HL-60 (cell line): ENCODE results near the gene MET.

Source experiments
- POLR2AphosphoS5 ChIP-seq: IDR thresholded peaks from 2 replicates; pipeline ENCODE4 v1.6.1; 2012; ENCODE audit warnings: low read depth
- SPI1 ChIP-seq: IDR thresholded peaks from 2 replicates; pipeline ENCODE4 v1.6.1; 2012; ENCODE audit warnings: low read depth, mild to moderate bottlenecking, borderline replicate concordance
- TF ChIP-seq, protein P1 (sequence below): IDR thresholded peaks from one replicate; pipeline ENCODE4 v1.5.1; 2011; ENCODE audit warnings: low read length, control low read depth, inconsistent platforms; ENCODE audit not compliant: insufficient read depth
- TF ChIP-seq, protein P2 (sequence below): IDR thresholded peaks from 2 replicates; pipeline ENCODE4 v1.6.1; 2012; ENCODE audit warnings: low read depth; ENCODE audit not compliant: insufficient replicate concordance

DNA sequence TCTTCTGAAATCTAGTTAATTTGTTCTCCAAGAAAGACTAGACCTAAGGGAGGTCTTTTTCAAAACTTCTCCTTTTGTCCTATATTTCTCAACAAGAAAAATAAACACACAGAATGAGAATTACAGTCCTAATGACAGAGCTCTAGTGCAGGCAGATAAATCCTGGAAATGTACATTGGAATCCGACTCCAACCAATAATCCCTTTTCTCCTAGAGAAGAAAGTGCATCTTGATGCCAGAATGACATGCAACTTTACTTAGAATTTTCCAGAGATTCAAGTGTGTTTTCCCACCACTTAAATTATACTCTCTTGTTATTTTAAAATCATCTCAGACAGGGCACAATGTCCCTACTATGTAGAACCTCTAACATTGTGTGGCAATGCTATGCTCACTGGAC is 68.2 kb downstream of the MET start:
- TF ChIP-seq, protein P1, sequence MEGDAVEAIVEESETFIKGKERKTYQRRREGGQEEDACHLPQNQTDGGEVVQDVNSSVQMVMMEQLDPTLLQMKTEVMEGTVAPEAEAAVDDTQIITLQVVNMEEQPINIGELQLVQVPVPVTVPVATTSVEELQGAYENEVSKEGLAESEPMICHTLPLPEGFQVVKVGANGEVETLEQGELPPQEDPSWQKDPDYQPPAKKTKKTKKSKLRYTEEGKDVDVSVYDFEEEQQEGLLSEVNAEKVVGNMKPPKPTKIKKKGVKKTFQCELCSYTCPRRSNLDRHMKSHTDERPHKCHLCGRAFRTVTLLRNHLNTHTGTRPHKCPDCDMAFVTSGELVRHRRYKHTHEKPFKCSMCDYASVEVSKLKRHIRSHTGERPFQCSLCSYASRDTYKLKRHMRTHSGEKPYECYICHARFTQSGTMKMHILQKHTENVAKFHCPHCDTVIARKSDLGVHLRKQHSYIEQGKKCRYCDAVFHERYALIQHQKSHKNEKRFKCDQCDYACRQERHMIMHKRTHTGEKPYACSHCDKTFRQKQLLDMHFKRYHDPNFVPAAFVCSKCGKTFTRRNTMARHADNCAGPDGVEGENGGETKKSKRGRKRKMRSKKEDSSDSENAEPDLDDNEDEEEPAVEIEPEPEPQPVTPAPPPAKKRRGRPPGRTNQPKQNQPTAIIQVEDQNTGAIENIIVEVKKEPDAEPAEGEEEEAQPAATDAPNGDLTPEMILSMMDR = no peak
- TF ChIP-seq SPI1 = no peak
- no peak for TF ChIP-seq POLR2AphosphoS5
- TF ChIP-seq, protein P2, sequence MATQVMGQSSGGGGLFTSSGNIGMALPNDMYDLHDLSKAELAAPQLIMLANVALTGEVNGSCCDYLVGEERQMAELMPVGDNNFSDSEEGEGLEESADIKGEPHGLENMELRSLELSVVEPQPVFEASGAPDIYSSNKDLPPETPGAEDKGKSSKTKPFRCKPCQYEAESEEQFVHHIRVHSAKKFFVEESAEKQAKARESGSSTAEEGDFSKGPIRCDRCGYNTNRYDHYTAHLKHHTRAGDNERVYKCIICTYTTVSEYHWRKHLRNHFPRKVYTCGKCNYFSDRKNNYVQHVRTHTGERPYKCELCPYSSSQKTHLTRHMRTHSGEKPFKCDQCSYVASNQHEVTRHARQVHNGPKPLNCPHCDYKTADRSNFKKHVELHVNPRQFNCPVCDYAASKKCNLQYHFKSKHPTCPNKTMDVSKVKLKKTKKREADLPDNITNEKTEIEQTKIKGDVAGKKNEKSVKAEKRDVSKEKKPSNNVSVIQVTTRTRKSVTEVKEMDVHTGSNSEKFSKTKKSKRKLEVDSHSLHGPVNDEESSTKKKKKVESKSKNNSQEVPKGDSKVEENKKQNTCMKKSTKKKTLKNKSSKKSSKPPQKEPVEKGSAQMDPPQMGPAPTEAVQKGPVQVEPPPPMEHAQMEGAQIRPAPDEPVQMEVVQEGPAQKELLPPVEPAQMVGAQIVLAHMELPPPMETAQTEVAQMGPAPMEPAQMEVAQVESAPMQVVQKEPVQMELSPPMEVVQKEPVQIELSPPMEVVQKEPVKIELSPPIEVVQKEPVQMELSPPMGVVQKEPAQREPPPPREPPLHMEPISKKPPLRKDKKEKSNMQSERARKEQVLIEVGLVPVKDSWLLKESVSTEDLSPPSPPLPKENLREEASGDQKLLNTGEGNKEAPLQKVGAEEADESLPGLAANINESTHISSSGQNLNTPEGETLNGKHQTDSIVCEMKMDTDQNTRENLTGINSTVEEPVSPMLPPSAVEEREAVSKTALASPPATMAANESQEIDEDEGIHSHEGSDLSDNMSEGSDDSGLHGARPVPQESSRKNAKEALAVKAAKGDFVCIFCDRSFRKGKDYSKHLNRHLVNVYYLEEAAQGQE = no peak
